IMR-90 (cell line): Measurements from ENCODE around the gene NKD1.

Source experiments
- BHLHE40 ChIP-seq: fragments of 150-350 bp; IDR thresholded peaks from 2 replicates; pipeline ENCODE4 v1.6.1; 2016; ENCODE audit warnings: mild to moderate bottlenecking, low read depth, low read length
- CTCF ChIP-seq: conservative IDR thresholded peaks from 2 replicates; pipeline ENCODE4 v1.5.1; 2012; ENCODE audit warnings: mild to moderate bottlenecking, low read depth, low read length, improper control_type of control experiment
- POLR2A ChIP-seq: IDR thresholded peaks from 2 replicates; pipeline ENCODE4 v1.6.1; 2012; ENCODE audit warnings: mild to moderate bottlenecking, low read depth, low read length
- RAD21 ChIP-seq: IDR thresholded peaks from 2 replicates; pipeline ENCODE4 v1.6.1; 2012; ENCODE audit warnings: low read length, improper control_type of control experiment
- RFX5 ChIP-seq: IDR thresholded peaks from 2 replicates; pipeline ENCODE4 v1.8.0; 2012; ENCODE audit warnings: low read depth, mild to moderate bottlenecking, low read length, moderate library complexity
- SMC3 ChIP-seq: fragments of 150-350 bp; IDR thresholded peaks from 2 replicates; pipeline ENCODE4 v1.6.1; 2016; ENCODE audit warnings: low read depth, mild to moderate bottlenecking, antibody characterized with exemption, low read length, moderate library complexity
- USF2 ChIP-seq: fragments of 150-350 bp; IDR thresholded peaks from 2 replicates; pipeline ENCODE4 v1.6.1; 2017; ENCODE audit warnings: mild to moderate bottlenecking, antibody characterized with exemption, low read length, low read depth

DNA sequence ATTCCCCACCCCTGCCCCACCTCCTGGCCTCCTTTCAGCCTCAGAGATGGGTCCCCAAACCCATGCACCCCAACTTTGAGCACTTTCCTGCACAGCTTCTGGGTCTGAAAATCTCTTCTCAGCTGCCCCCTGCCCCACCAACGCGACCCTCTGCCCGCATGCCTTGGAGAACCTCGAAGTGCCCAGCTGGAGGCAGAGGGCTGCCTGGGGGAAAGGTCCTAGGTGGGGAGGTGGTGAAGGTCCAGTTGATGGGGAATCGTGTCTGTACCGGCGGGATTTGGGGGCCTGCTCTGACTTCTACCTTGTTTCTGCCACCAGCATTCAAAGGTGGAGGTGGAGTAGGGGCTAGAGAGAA lies 1.3 kb downstream of the NKD1 start:
- TF ChIP-seq CTCF (no peak), SMC3 (no peak), POLR2A (no peak), USF2 (no peak), RAD21 (no peak), RFX5 (no peak), BHLHE40 (no peak)
